Nephron progenitor cell (in vitro differentiated cells): ENCODE data around the gene HORMAD2.

Experiments
- DNase-seq: peaks from one replicate; pipeline ENCODE4 v3.0.0; 2021
- H3K27ac Mint-ChIP-seq: 2 replicates; pipeline ENCODE4 v1.8.0; 2021; ENCODE audit warnings: mild to moderate bottlenecking, moderate library complexity, mixed read lengths
- H3K27me3 Mint-ChIP-seq: 2 replicates; pipeline ENCODE4 v1.8.0; 2021; ENCODE audit warnings: mild to moderate bottlenecking, low read depth, mixed read lengths; ENCODE audit not compliant: poor library complexity
- H3K36me3 Mint-ChIP-seq: 2 replicates; pipeline ENCODE4 v1.8.0; 2021; ENCODE audit warnings: low read depth, mixed read lengths
- H3K4me1 Mint-ChIP-seq: 2 replicates; pipeline ENCODE4 v1.8.0; 2021; ENCODE audit warnings: mixed read lengths
- H3K4me3 Mint-ChIP-seq: 2 replicates; pipeline ENCODE4 v1.8.0; 2021; ENCODE audit warnings: mild to moderate bottlenecking, moderate library complexity, mixed read lengths
- H3K9me3 Mint-ChIP-seq: 2 replicates; pipeline ENCODE4 v1.8.0; 2021; ENCODE audit warnings: mild to moderate bottlenecking, moderate library complexity, mixed read lengths
- TF ChIP-seq, protein P1 (sequence below): fragments of 200-600 bp; sonication (generic); IDR thresholded peaks from 2 replicates; pipeline ENCODE4 v1.5.0; 2021; ENCODE audit warnings: antibody characterized with exemption

HORMAD2 gene

DNA sequence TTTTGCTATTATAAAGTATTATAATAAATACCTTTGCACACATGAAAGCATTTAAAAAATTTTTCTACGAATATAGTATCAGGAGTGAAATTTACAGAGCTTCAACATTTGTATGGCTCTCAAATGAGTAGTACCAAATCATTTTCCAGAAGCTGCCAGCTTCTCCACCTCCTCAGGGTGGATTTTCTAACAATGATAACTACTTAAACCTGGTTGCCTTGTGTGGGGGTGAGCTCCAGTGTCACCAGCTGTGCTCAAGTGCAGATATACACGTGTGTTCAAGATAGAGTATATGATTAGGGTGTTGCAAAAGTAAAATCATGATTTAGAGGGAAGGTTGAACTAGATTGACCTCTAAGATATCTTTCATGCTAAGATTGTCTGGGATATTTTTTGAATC is 48.2 kb downstream of the HORMAD2 start:
- no peak overlapping the region for H3K27ac Mint-ChIP-seq
- TF ChIP-seq, protein P1, sequence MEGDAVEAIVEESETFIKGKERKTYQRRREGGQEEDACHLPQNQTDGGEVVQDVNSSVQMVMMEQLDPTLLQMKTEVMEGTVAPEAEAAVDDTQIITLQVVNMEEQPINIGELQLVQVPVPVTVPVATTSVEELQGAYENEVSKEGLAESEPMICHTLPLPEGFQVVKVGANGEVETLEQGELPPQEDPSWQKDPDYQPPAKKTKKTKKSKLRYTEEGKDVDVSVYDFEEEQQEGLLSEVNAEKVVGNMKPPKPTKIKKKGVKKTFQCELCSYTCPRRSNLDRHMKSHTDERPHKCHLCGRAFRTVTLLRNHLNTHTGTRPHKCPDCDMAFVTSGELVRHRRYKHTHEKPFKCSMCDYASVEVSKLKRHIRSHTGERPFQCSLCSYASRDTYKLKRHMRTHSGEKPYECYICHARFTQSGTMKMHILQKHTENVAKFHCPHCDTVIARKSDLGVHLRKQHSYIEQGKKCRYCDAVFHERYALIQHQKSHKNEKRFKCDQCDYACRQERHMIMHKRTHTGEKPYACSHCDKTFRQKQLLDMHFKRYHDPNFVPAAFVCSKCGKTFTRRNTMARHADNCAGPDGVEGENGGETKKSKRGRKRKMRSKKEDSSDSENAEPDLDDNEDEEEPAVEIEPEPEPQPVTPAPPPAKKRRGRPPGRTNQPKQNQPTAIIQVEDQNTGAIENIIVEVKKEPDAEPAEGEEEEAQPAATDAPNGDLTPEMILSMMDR: no peak
- peaks cover 5% of the 10 kb centered on the region for H3K9me3 Mint-ChIP-seq
- no peaks in the 10 kb centered on the region for H3K36me3 Mint-ChIP-seq
- peaks cover 6% of the 10 kb centered on the region for H3K27me3 Mint-ChIP-seq
- H3K4me3 Mint-ChIP-seq: no peak overlapping the region
- DNase-seq: no peak
- no peaks in the 10 kb centered on the region for H3K4me1 Mint-ChIP-seq

- DNase-seq: no peak
- Mint-ChIP-seq H3K27ac (no peak overlapping the region), H3K4me3 (no peak overlapping the region), H3K27me3 (peaks cover 6% of the 10 kb centered on the region), H3K36me3 (no peaks in the 10 kb centered on the region), H3K4me1 (no peaks in the 10 kb centered on the region), H3K9me3 (peaks cover 5% of the 10 kb centered on the region)
- TF ChIP-seq, protein P1: no peak
These were observed 49.4 kb downstream of the HORMAD2 start for GRCh38 chr22:30129636-30130035.

DNA sequence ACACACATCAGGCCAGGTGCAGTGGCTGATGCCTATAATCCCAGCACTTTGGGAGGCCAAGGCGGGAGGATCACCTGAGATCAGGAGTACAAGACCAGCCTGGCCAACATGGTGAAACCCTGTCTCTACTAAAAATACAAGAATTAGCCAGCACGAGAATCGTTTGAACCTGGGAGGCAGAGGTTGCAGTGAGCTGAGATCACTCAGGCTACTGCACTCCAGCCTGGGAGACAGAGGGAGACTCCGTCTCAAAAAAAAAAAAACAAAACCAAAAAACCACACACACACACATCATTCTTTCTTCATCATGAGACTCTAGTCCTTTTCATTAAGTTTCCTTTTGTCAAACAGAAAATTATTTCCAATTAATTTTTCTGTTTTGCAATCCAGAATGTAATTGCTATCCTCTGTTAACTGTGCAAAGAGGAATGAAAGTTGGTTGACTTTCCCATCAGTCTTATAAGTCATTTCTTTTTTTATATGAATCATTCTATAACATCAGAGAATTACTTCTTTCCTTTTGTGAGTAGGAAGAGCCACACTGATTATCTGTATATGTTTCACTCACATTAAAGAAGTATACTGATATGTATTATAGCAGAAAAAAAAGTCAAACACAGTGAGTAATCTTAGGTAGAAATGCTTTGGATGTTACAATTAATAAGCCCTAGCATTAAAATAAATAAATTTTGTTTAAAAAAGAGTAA is 52.2 kb downstream of the HORMAD2 start:
- Mint-ChIP-seq H3K36me3 (no peaks in the 10 kb centered on the region), H3K9me3 (no peaks in the 10 kb centered on the region), H3K27ac (no peak overlapping the region), H3K27me3 (peaks cover 15% of the 10 kb centered on the region), H3K4me3 (no peak overlapping the region), H3K4me1 (no peaks in the 10 kb centered on the region)
- DNase-seq: no peak
- TF ChIP-seq, protein P1: no peak

- TF ChIP-seq, protein P1: no peak
- Mint-ChIP-seq H3K9me3 (peaks cover 18% of the 10 kb centered on the region), H3K27me3 (peaks cover 52% of the 10 kb centered on the region), H3K36me3 (peaks cover 7% of the 10 kb centered on the region), H3K4me1 (no peaks in the 10 kb centered on the region), H3K4me3 (no peak overlapping the region), H3K27ac (no peak overlapping the region)
- DNase-seq: no peak
These were observed 60.1 kb downstream of the HORMAD2 start for GRCh38 chr22:30140414-30140813.

GRCh38 chr22:30143265-30143664 is 63.0 kb downstream of the HORMAD2 start:
- TF ChIP-seq, protein P1: no peak
- Mint-ChIP-seq H3K9me3 (peaks cover 25% of the 10 kb centered on the region), H3K4me3 (no peak overlapping the region), H3K27ac (no peak overlapping the region), H3K36me3 (peaks cover 7% of the 10 kb centered on the region), H3K27me3 (peaks cover 48% of the 10 kb centered on the region), H3K4me1 (no peaks in the 10 kb centered on the region)
- no peak for DNase-seq

GRCh38 chr22:30144391-30144790 is 64.1 kb downstream of the HORMAD2 start:
- TF ChIP-seq, protein P1: no peak
- no peak for DNase-seq
- no peak overlapping the region for H3K4me3 Mint-ChIP-seq
- H3K27ac Mint-ChIP-seq: no peak overlapping the region
- H3K9me3 Mint-ChIP-seq: peaks cover 29% of the 10 kb centered on the region
- peaks cover 7% of the 10 kb centered on the region for H3K36me3 Mint-ChIP-seq
- H3K4me1 Mint-ChIP-seq: no peaks in the 10 kb centered on the region
- H3K27me3 Mint-ChIP-seq: peaks cover 53% of the 10 kb centered on the region
